Fibroblast of peridontal ligament (primary cell): Measurements from ENCODE around the gene MYOF.

ENCODE experiments used
- DNase-seq: peaks from one replicate; pipeline ENCODE4 v3.0.0-alpha.2; 2010; ENCODE audit errors: extremely low read depth

Gene MYOF, protein sequence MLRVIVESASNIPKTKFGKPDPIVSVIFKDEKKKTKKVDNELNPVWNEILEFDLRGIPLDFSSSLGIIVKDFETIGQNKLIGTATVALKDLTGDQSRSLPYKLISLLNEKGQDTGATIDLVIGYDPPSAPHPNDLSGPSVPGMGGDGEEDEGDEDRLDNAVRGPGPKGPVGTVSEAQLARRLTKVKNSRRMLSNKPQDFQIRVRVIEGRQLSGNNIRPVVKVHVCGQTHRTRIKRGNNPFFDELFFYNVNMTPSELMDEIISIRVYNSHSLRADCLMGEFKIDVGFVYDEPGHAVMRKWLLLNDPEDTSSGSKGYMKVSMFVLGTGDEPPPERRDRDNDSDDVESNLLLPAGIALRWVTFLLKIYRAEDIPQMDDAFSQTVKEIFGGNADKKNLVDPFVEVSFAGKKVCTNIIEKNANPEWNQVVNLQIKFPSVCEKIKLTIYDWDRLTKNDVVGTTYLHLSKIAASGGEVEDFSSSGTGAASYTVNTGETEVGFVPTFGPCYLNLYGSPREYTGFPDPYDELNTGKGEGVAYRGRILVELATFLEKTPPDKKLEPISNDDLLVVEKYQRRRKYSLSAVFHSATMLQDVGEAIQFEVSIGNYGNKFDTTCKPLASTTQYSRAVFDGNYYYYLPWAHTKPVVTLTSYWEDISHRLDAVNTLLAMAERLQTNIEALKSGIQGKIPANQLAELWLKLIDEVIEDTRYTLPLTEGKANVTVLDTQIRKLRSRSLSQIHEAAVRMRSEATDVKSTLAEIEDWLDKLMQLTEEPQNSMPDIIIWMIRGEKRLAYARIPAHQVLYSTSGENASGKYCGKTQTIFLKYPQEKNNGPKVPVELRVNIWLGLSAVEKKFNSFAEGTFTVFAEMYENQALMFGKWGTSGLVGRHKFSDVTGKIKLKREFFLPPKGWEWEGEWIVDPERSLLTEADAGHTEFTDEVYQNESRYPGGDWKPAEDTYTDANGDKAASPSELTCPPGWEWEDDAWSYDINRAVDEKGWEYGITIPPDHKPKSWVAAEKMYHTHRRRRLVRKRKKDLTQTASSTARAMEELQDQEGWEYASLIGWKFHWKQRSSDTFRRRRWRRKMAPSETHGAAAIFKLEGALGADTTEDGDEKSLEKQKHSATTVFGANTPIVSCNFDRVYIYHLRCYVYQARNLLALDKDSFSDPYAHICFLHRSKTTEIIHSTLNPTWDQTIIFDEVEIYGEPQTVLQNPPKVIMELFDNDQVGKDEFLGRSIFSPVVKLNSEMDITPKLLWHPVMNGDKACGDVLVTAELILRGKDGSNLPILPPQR (N-terminal part only)

DNA sequence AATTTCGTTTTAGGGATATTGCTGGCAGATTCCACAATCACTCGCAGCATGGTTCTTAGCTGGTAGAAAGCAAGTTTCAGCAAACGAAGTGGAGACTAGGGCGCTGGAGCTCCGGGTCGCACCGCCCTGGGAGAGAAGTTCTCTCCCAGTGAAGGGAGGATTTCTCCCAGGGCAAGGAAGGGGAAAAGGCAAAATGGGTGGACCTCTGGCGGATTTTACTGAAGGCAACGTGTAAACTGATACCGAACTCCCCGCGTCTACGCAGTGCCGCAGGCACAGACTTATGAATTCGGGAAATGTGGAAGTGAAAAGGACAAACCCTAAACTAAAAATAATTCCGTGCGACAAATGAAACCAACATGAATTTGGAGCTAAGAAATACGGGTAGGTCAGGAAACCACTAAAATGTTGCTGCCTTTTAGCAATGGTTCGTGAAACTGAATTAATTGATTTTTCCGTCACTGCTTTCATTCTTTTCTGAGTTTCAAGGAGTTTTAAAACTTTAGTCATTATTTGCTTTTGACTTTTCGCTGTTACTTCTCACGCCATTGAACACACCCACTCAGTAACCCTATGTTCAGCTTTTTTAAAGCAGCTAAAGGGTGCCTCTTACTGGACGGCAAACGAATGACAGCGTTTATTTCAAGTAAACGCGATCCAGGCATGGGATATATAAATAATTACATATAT is at the start of gene MYOF:
TSS of gene MYOF (minus strand) at position 190 of the 690 bp plus-strand sequence. CDS start at position 50, 140 bp downstream.
- DNase-seq, result peak; percentile 96

DNA sequence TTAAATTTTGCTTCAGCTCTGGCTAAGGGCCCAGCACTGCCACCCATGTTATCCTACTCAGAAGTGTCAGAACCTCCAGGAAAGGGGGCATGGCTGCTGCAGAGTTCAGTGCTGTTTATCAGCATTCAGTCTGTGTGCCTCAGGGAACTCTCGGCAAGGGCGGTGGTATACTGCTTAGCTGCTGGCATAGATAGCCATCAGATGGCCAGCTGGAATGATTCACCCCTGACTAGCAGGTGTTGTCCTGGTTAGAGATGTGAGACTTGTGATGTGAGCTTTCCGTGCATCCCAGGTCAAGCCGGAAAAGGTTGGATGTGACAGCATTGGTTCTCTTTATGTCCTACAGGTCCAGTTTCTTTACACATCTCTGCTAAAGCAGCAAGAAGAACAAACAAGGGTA is 36.4 kb upstream of the MYOF start:
- no peak for DNase-seq

DNA sequence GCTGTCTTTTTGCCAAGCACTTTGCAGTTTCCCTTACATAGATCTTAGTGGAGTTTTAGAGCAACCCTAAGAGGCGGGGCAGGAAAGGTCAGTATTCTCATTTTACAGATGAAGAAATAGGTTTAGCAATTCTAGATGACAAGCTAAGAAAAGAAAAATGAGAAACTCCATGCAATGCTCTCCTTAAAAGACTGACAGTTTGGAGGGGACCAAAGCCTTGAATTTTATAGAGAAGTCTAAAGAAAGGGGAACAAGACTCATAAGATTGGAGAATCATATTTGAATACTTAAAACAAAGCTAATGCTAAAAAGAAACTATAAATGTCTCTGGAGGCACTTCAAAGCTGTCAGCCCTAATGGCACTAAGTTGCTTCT is 33.9 kb upstream of the MYOF start:
- peak; percentile 58 for DNase-seq

DNA sequence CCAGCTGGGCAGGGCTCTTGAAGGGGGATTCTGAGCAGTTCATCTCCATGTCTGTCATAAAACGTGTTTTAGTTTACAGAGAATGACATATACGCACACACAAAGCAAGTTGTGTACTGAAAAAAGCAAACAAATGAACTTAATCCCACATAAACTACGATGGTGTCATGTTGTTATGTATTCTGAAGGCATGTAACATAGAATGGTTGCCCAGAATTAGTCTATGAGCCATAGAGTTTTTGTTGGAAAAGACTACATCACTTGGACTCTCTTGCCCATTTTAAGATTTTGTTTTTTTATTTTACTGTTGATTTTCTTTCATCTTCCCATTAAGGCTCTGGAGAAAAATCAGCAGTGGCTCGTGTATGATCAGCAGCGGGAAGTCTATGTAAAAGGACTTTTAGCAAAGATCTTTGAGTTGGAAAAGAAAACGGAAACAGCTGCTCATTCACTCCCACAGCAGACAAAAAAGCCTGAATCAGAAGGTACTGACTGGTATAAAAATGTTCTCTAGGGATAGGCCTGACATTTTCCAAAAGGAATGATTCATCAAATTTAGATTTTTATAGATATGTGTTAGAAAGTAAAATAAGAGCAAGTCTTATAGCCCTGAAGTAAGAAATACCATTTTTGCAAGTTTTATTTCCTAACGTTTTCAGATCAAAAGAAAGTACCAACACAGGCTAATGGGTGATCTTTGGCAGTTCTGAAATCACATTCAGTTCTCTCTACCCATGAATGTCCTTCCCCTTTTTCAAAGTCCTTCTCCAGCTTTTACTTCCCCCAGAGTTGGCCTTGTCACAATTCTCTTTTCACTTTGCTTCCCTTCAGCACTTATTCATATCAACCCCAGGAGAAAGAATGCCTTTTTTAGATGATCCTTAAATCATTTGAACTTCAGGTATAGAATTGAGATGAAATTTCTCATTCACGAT is 33.2 kb upstream of the MYOF start:
- peak; percentile 80 for DNase-seq

DNA sequence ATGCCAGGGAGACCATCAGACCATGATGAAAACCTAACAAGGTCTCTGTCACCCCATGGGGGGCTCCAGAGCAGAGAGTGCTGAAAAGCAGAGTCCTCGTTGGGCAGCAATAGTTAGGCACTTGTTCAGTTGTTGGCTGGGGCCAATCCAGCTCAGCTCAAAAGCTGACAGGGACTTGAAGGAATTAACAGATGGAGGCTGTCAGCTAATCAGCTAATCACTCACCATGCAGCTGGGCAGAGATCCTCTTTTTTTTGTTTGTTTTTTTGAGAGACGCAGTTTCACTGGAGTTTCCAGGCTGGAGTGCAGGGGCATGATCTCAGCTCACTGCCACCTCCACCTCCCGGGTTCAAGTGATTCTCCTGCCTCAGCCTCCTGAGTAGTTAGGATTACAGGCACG is 32.4 kb upstream of the MYOF start:
- DNase-seq, result no peak

DNA sequence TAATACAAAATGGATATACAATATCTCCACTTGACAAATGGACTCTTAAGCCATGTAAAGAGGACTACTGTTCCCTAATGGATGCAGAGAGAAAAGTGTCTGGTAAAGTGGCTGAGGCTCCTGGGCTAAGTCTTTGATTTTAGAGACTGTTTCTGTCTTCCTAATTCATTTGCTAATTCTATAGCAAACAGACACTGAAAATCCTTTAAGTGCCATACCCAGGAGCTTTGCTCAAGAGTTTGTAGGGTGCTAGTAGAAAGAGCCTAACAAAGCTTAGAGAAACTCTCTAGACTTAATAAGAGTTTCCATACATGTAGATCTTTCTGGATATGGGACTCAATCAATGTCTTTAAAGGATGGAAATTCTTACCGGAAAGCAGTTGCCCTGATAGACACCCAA is 31.0 kb upstream of the MYOF start:
- no peak for DNase-seq

DNA sequence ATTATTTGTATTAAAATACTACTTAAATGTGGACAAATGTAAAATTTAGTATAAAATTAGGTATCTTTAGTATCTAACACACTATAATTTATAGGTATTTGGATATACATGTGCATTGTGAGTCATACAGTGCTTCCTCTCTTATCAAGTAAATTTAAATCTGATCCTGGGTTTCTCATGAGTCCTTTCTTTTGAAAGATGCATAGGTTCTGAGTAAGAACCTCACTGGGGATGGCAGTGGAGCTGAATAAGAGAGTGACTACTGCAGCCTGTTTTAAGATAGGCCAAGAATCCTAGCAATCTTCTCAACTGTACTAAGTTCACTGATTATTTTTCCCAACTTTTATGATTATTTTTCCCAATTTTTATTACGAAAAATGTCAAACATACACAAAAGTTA is 30.4 kb upstream of the MYOF start:
- DNase-seq, result peak; percentile 50

DNA sequence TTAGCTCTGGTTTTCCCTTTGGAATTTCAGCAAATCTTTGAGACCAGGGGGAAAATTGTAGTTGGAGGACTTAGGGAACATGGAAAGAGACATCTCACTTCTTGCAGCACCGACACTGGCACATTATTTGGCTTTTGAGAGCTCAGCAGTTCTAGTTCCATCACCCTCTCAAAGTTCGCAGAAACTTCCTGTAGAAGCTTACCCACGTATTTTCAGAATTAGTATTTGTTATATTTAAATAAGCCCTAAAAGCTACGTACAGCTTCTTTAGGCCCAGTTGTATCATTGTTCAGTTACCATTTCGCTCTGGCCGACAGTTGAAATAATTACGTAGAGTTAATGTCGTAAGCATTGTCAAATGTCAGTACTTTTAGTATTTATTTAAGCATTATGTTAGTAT is 27.7 kb upstream of the MYOF start:
- no peak for DNase-seq

DNA sequence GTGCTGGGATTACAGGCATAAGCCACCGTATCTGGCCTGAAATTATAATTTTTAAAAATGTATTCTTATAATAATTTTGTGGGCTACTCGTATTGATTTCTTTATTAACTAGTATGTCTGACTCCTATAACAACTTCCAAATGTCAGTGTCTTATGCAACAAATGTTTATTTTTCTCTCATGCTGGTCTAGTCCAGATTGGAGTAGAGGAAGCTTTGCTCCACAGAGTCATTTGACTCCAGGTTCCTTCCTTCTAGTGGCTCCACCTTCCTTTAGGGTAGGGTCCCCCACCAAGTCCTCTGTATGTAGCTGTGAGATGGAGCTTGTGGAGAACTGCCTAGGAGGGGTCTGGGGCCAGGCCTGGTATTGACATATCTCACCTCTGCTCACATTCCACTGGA is 22.9 kb upstream of the MYOF start:
- DNase-seq, result peak; percentile 34

DNA sequence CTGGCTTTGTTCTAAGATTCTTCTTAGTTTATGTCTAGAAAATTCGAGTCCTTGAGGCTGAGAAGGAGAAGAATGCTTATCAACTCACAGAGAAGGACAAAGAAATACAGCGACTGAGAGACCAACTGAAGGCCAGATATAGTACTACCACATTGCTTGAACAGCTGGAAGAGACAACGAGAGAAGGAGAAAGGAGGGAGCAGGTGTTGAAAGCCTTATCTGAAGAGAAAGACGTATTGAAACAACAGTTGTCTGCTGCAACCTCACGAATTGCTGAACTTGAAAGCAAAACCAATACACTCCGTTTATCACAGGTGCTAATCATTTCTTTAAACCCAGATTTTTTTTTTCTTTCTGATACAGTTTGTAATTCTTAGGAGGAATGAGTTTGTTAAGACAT is 20.9 kb upstream of the MYOF start:
- DNase-seq, result no peak

DNA sequence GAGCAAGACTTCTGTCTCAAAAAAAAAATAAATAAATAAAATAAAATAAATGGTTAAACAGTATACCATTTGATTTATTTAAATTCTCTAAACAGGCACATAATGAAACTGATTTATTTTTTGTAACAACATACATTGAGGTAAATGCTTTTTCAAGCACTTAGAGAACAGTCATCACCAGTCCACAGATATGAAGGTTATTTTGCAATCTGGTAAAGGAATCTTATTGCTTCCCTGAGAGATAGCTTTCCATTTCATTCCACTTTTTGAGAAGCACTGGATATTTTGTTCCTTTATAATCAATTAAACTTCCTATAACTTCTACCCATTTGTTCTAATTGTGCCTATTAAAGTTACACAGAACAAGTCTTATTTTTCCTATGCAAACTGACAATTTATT is 19.5 kb upstream of the MYOF start:
- no peak for DNase-seq

DNA sequence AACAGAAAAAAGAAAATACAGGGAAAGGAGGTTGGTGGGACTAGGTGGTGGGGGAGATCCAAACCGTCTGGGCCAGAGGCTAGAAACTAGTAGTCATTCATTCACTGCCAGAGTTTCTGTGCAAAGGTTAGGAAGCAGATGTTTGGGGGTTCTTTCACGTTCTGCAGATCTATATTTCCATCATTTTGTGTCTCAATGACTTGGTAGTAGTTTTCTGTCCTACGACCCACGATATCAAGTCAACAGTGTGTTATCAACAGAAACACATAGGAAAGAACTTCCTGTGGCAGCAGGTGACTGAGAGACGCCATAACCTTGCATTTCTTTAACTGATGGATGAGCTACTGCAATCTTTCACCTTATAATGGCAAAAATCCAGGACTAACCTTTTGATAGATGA is 16.0 kb upstream of the MYOF start:
- no peak for DNase-seq

DNA sequence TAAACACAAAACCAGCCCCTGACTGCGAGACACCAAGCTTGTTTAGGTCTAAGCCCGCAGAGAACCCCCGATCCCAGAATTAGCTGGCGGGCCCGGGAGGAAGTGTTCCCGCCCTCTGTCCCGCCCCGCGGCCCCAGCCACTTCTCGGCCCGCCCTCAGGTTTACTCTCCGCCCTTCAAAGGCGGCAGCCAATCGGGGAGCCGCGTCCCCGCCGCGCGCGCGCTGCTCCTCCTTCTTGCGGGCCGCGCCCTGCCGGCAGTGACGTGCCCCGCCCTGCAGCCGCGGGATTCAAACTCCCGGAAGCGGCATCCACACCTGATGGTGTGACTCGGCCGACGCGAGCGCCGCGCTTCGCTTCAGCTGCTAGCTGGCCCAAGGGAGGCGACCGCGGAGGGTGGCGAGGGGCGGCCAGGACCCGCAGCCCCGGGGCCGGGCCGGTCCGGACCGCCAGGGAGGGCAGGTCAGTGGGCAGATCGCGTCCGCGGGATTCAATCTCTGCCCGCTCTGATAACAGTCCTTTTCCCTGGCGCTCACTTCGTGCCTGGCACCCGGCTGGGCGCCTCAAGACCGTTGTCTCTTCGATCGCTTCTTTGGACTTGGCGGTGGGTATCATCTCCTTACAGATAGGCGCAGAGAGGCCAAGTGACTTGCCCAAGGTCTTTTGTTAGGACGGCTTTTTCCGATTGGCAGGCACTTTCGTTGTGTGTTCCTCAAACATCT is 14.3 kb upstream of the MYOF start, which contains the start of gene CEP55:
TSS of gene CEP55 (plus strand) at position 291 of the 720 bp plus-strand sequence. CDS start 3,440 bp downstream, outside the sequence.
- DNase-seq, result peak; percentile 80

DNA sequence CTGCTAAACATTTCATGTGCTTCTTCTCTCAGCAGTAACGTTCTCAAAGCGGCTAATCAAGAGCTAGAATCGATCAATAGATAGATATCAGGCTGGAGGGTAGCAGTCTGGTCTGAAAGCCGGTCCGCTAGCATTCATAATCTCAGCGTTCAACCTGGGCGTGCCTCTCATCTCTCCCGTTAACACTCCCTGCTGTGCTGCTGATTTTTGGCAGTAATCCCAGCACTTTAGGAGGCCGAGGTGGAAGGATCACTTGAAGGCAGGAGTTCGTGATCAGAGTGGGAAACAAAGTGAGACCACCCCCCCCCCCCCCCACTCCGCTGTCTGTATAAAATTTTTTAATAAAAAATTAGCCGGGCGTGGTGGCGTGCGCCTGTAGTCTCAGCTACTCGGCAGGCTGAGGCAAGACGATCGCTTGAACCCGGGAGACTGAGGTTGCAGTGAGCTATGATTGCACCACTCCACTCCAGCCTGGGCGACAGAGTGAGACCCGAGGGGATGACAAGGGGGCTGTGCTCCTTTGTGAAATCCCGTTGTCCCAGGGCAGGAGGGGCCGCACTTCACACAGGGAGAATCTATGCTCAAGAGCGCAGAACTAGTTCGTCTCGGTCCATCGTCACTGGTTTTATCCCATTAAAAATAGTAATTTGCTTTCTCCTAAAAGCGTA is 13.7 kb upstream of the MYOF start:
- no peak for DNase-seq

DNA sequence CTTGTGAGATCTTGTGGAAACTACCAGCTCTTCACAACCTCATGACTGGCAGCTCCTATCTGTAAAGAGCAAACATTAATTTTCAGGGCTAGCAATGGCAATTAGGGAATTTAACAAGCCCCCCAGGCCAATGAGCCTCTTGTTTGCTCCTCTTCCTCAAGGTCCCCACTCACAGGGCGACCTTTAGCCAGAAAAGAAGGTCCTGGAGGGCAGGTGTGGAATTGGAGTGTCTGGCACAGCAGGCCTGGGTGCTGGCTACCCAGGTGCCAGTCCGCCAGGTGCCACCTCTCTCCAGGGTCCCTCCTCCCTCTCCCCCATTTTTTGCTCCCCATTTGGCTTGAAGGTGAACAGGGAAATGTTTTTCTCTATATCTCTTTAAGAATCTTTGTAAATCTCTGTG is 12.4 kb upstream of the MYOF start:
- DNase-seq, result no peak

DNA sequence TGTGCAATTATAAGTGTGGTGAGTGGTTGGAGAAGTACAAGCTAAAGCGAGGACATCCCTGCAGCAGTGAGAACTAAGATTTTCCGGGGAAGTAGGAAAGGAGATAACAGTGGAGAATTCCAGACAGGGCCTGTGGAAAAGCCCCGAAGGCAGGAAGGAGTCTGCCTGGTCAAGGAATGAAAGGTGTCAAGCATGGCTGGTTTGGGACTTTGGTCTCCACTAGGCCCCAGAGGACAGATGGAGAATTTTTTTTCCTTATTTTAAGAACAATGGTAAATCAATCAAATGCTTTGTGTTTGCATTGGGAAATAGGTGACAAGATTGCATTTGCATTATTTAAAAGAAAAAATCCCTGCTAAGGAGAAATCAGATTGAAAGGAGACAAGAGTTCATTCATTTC is 11.0 kb upstream of the MYOF start:
- no peak for DNase-seq

DNA sequence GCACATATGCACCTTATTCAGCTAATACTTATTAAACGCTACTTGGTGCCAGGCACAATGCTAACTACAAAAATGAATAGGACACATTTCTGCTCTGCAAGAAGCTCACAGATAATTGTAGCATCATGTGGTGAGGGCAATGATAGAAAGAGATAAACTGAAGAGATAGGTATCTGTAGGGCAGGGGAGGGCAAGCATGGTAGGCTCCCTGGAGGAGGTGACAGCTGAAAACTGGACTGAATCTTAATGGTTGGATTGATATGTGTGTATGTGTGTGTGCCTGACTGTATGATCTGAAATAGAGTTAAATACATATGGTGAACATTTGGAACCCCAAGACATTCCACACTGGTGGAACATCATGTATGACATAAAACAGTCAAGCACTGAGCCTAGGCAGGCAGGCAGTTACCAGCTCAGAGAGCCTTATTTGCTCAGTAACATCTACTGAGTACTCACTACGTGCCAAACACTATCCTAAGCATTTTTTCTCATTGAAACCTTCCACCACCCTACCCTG is 9.5 kb upstream of the MYOF start:
- no peak for DNase-seq

DNA sequence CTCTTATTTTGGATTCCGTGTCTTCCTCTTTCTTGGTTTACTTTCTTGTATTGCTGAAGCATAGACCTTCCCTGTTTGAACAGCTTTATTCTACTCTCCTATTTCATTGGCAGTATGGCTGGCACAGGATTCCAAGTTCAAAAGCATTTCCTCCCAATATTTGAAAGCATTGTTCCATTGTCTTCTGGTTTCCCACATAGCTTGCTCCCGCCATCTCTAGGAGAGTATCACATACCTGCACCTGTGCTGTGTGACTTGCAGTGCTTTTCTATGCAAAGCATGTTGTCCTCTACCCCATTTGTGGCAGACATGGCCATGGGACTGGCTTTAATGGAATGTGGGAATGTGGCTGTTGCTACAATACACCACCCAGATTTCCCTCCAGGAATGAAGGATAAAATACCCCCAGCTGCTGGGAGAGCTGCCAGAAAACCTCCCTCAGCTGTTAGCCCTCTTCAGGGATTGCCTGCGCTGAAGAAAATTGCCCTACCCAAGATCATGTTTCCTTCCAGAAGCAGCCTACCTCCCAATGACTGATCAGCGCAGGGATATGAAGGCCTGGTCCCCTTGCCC is 6.9 kb upstream of the MYOF start:
- DNase-seq, result no peak
